Nucleus accumbens (tissue), 56 donors: ENCODE data around the gene EEFSEC.

ENCODE experiments used
- DNase-seq, 56 donors: peaks; one replicate each; lab custom pipeline; 2025; lab: John Stamatoyannopoulos, UW

EEFSEC gene

GRCh38 chr3:128180436-128180835 is 27.2 kb downstream of the EEFSEC start:
- no peak for DNase-seq

- no peak for DNase-seq
Observed at GRCh38 chr3:128180913-128181312, 27.6 kb downstream of the EEFSEC start.

GRCh38 chr3:128182656-128183055 is 29.4 kb downstream of the EEFSEC start:
- DNase-seq, result no peak

DNA sequence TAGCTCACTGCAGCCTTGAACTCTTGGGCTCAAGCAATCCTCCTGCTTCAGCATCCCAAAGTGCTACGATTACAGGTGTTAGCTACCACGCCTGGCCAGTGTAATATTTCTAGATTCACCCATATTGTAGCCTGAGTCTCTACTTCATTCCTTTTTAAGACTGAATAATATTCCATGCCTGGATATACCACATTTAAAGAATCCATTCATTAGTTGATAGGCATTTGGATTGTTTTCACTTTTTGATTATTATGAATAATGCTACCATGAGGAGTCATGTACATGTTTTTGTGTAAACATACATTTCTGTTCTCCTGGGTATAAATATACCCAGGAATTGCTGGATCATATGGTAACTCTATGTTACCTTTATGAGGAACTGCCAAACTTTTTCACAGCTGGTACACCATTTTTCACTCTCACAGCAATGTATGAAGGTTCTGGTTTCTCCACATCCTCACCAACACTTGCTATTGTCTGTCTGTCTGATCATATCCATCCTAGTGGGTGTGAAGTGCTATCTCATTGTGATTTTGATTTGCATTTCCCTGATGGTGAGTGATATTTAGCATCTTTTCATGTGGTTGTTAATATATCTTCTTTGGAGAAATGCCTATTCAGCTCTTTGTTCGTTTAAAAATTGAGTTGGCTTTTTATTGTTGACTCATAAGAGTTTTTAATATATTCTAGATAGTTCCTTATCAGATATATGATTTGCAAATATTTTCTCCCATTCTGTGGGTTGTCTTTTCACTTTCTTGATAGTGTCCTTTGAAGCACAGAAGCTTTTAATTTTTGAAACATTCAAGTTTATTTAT is 32.6 kb downstream of the EEFSEC start:
- DNase-seq, result no peak

DNA sequence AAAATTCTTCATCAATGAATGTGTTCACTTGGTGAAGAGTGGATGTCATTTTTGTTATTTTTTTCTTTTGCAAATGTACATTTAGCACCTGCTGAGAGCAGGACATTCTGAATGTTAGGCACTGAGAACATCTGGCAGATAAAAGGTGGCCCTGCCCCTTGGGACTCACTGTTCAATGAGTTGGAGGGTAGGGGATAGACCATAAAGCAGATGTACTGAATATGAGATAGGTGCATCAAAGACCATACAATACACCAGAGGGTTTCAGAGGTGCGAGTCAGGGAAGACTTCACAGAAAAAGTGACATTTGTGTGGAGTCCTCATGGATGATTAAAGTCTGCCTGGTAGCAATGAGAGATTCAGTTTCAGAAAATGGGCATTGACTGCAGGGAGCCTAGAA is 34.2 kb downstream of the EEFSEC start:
- no peak for DNase-seq

GRCh38 chr3:128188326-128188725 is 35.0 kb downstream of the EEFSEC start:
- no peak for DNase-seq

- DNase-seq, result no peak
Observed at GRCh38 chr3:128188956-128189355, 35.7 kb downstream of the EEFSEC start.

- no peak for DNase-seq
Observed at GRCh38 chr3:128190501-128190900, 37.2 kb downstream of the EEFSEC start.

- no peak for DNase-seq
Observed at GRCh38 chr3:128192131-128192530, 38.9 kb downstream of the EEFSEC start.

- no peak for DNase-seq
Observed at GRCh38 chr3:128193168-128193567, 39.9 kb downstream of the EEFSEC start.

DNA sequence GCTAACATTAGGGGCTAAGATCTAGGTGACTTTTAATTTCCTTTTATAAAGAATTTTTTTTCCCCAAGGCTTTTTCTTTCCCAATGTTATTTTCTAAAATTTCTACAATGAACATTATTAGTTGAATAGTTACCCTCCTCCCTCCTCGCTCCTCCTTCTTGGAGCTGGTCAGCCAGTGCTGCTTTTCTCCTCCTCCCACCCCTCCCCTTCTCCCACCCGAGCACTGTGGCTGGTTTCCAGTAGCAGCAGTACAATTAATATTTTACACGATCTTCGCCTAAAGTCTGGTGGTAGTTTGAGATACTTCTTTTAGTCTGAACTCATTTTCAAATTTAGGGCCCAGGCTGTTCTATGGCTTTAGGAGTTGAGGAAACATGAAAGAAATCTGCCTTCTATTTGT is 41.6 kb downstream of the EEFSEC start:
- DNase-seq, result peak in 4 of 56 donors; percentile 6 to 37 (median 16)

- DNase-seq, result no peak
Observed at GRCh38 chr3:128195369-128195768, 42.1 kb downstream of the EEFSEC start.

DNA sequence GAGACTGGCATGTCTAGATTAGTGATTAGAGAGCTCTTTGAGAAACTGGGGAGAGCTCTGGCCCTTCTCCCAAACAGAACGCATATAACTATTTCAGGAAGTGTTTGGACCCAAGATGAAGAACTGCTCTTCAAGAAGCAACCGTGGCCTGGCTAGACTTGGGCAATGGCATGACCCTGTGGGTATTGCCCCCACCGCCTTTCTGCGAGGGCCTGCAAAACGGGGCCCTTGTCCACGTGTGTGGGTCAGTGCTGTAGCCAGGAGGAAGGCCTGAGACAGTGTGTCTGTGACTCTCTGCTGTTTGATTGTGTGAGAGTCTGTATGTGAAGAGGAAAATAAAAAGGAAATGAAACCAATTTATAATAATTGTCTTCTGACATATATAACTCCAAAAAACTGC is 42.5 kb downstream of the EEFSEC start:
- peak in 2 of 56 donors; percentile 16 to 19 for DNase-seq

- no peak for DNase-seq
Observed at GRCh38 chr3:128196647-128197046, 43.4 kb downstream of the EEFSEC start.

DNA sequence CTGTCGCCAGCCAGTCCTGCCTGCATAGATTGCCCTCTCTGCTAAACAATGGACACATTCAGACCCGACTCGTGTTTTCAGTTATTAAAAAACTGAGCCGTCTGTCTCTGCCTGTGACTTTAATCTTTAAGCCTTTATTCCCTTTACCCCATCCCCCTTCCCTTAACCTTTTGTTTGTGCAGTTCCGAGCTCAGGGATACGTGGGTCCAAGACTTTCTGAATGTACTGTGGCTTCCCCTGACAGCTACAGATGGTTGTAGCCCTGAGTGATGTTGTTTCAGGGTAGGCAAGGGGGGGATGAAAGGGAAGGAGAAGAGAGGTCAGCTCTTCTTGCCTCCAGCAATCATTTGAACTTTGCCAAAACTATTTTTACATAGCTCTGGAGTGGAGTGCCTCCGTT is 44.6 kb downstream of the EEFSEC start:
- DNase-seq, result no peak

DNA sequence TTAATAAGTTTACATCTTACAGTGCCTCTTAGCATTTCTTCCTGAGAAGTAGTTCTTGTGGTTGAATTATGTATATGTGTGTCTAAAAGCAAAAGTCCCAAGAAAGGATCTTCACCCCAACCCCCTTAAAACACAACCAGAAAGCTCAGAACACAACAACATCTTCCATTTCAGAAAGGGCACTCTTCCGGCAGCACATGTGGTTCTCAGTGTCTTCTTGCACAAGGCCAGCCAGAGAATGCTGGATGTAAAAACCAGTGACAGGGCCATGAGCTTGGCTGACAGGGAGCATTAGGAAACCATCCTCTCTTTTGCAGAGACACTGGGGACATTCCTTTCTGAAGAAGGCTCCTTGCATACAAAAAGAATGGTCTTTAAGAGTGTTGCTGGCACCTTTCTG is 45.0 kb downstream of the EEFSEC start:
- no peak for DNase-seq

GRCh38 chr3:128199110-128199509 is 45.8 kb downstream of the EEFSEC start:
- DNase-seq, result no peak

DNA sequence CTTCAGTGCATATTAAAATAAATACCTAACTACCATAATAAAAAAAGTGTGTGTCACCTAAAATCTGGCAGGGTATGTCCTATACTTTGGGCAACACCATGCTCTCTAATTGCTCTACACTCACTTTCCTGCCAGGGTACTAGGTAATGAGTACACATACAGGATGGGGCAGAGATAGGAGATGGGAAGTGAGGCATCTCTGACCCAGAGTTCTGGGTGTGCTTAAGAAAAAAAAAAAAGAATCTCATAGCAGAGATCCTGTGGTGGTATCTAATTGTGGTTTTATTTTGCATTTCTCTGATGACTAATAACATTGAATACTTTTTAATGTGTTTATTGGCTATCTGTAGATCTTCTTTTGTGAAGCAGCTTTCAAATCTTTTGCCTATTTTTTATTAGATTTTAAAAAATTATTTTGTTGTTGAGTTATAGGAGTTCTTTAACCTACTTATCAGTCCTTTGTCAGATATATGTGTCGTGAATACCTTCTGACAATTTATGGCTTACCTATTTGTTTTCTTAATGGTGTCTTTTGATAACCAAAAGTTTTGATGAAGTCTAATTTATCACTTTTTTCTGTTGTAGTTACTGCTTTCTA is 48.0 kb downstream of the EEFSEC start:
- DNase-seq, result no peak

DNA sequence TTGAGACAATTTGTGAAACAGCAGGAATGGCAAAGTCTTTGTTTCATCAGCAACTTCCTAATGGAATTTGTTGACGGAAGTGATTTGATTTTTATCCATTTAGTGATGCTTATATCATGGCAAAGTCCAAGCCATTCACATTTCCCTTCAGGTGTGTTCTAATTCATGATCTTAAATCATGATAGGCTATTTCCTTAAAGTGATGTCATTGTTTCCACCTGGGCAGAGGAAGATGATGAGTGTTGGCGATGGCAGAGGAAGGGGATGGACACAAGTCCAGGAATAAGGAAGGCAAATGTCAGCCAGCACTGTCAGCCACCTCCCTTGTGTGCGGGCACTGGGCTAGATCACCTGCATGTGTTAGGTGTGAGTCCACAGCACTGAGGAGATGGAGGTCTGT is 49.9 kb downstream of the EEFSEC start:
- DNase-seq, result no peak

GRCh38 chr3:128205558-128206145 is 52.4 kb downstream of the EEFSEC start:
- DNase-seq, result no peak

DNA sequence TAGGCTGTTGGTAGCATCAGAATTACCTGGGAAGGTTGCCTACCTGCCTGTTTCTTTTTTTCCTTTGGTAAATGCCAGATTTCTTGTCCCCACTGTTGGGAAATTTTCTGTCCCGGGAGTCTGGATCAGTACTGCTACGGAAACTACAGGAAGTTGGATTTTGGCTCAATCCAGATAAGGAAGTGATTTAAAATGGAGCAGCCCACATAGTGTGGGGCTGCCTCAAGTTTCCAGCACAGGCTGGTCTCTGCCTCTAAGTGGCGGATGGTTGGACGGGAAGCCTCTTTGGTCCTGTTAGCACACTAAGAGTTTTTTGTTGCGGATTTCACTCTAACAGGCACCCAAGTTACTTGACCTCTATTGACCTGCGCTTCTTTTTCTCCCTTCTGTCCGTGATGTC is 54.7 kb downstream of the EEFSEC start:
- no peak for DNase-seq

GRCh38 chr3:128210711-128211110 is 57.4 kb downstream of the EEFSEC start:
- no peak for DNase-seq
